HEK293 (cell line): ENCODE measurements around the gene MACC1.

Source experiments
- REPIN1 ChIP-seq: fragments of 450-650 bp; formaldehyde crosslinking; IDR thresholded peaks from 2 replicates; pipeline ENCODE4 v1.5.1; 2017; ENCODE audit warnings: missing biosample characterization, missing genetic modification characterization, low read depth
- ZNF239 ChIP-seq: fragments of 450-650 bp; formaldehyde crosslinking; IDR thresholded peaks from 2 replicates; pipeline ENCODE4 v1.5.1; 2016; ENCODE audit warnings: missing biosample characterization, missing genetic modification characterization

DNA sequence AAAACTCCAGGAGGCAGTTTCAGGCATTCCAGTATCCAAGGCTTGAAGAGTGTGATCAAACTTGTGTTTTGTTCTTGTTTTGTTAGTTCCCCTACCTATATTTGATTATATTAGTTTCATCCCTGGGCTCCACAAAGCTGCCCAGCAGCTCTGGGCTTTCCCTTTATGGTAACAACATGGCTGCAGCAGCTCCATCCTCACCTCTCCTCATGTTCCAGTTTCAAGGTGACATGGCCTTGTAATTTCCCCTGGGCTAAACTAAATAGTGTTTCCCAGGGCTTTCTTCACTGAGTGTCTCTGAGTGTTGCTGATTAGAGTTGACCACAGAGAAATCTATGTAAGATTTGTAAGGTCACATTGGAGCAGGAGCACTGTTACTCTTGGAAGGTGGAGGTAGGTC lies 83.4 kb downstream of the MACC1 start:
- TF ChIP-seq REPIN1 (tag by site-specific recombination) (no peak), ZNF239 (tag by site-specific recombination) (no peak)
